ENCODE data around the gene PPP2R2B.

Gene PPP2R2B

GRCh38 chr5:146816775-146817387, 61.7 kb downstream of the PPP2R2B start:
- no peak for DNase-seq (ENCODE audit: extremely low read depth, insufficient read length)
- TF ChIP-seq CTCF (IDR thresholded peaks at IDR 0.05; ENCODE audit: insufficient read depth, low read length, poor library complexity, severe bottlenecking) = no peak
- Histone ChIP-seq H3K36me3 (ENCODE audit: control insufficient read depth, insufficient read depth, low read length) (no peaks in the 10 kb centered on the region), H3K4me3 (replicated peaks; ENCODE audit: low read depth, low read length) (no peak overlapping the region), H3K27me3 (replicated peaks; ENCODE audit: control insufficient read depth, insufficient read depth, low read length) (no peaks in the 10 kb centered on the region; the same call in 1 of the 2 replicates)

GRCh38 chr5:146815411-146815810, 63.1 kb downstream of the PPP2R2B start:
- Histone ChIP-seq H3K4me3 (replicated peaks; ENCODE audit: low read depth, low read length) (no peak overlapping the region), H3K27me3 (replicated peaks; ENCODE audit: control insufficient read depth, insufficient read depth, low read length) (no peaks in the 10 kb centered on the region; the same call in 1 of the 2 replicates), H3K36me3 (ENCODE audit: control insufficient read depth, insufficient read depth, low read length) (no peaks in the 10 kb centered on the region)
- no peak for DNase-seq (ENCODE audit: extremely low read depth, insufficient read length)
- TF ChIP-seq CTCF (IDR thresholded peaks at IDR 0.05; ENCODE audit: insufficient read depth, low read length, poor library complexity, severe bottlenecking) = no peak

- Histone ChIP-seq H3K4me3 (replicated peaks; ENCODE audit: low read depth, low read length) (no peak overlapping the region), H3K27me3 (replicated peaks; ENCODE audit: control insufficient read depth, insufficient read depth, low read length) (no peaks in the 10 kb centered on the region; the same call in 1 of the 2 replicates), H3K36me3 (ENCODE audit: control insufficient read depth, insufficient read depth, low read length) (no peaks in the 10 kb centered on the region)
- DNase-seq (ENCODE audit: extremely low read depth, insufficient read length) = no peak
- TF ChIP-seq CTCF (IDR thresholded peaks at IDR 0.05; ENCODE audit: insufficient read depth, low read length, poor library complexity, severe bottlenecking) = no peak
These were observed 65.0 kb downstream of the PPP2R2B start for GRCh38 chr5:146813346-146814157.

- DNase-seq (ENCODE audit: extremely low read depth, insufficient read length) = no peak
- Histone ChIP-seq H3K4me3 (replicated peaks; ENCODE audit: low read depth, low read length) (no peak overlapping the region), H3K36me3 (ENCODE audit: control insufficient read depth, insufficient read depth, low read length) (no peaks in the 10 kb centered on the region), H3K27me3 (replicated peaks; ENCODE audit: control insufficient read depth, insufficient read depth, low read length) (no peaks in the 10 kb centered on the region; the same call in 1 of the 2 replicates)
- no peak for TF ChIP-seq CTCF (IDR thresholded peaks at IDR 0.05; ENCODE audit: insufficient read depth, low read length, poor library complexity, severe bottlenecking)
These were observed 73.5 kb downstream of the PPP2R2B start for GRCh38 chr5:146805081-146805480.

- TF ChIP-seq CTCF (IDR thresholded peaks at IDR 0.05; ENCODE audit: insufficient read depth, low read length, poor library complexity, severe bottlenecking) = no peak
- DNase-seq (ENCODE audit: extremely low read depth, insufficient read length) = no peak
- no peaks in the 10 kb centered on the region; the same call in 1 of the 2 replicates for H3K27me3 ChIP-seq (replicated peaks; ENCODE audit: control insufficient read depth, insufficient read depth, low read length)
- H3K36me3 ChIP-seq (ENCODE audit: control insufficient read depth, insufficient read depth, low read length) = no peaks in the 10 kb centered on the region
- no peak overlapping the region for H3K4me3 ChIP-seq (replicated peaks; ENCODE audit: low read depth, low read length)
These were observed 75.5 kb downstream of the PPP2R2B start for GRCh38 chr5:146802945-146803522.

Data from GM06990 (cell line).